Measurements from ENCODE around the gene UQCC2.

UQCC2 gene

DNA sequence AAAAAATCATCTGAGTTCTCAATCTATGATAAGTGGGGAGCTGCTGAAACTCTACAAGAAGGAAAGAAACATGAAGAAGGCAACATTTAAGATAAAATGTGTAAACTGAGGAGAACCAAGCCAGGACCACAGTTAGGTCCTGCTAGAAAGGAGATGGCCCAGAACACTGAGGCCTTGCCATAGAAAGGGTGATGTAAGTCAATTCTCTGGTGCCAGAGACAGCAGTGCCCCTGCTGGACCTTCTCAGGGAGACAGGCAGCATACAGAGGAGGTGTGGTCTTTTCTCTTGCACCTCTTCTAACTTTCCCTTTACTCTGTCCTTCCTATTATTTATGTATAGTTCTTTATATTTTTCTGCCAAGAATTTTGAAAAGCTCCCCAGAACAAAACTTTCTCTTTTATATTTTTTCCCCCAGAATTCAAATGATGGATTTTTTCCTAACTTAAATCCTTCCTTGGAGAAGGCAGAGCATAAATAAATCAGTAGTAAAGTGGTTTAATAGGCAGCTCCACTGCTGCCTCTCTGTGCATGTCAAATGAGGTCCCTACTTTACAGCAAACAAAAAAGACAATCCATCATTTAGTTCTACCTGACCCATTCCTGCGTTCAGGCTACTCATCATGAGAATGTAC lies 9.0 kb downstream of the UQCC2 start:
- peak in 1 of 2 experiments; percentile 44 for DNase-seq (ENCODE audit: low read depth in 1 of 2, low spot score in 1 of 2)
- Histone ChIP-seq H3K27me3 (ENCODE audit: insufficient read depth, poor library complexity, severe bottlenecking) (no peaks in the 10 kb centered on the region), H3K4me3 (replicated peaks; ENCODE audit: insufficient read depth, low read length) (no peak overlapping the region), H3K27ac (replicated peaks) (no peak overlapping the region)
- no peak for TF ChIP-seq SPI1 (IDR thresholded peaks at IDR 0.05; ENCODE audit: borderline replicate concordance, low read depth)
- TF ChIP-seq, protein P1, sequence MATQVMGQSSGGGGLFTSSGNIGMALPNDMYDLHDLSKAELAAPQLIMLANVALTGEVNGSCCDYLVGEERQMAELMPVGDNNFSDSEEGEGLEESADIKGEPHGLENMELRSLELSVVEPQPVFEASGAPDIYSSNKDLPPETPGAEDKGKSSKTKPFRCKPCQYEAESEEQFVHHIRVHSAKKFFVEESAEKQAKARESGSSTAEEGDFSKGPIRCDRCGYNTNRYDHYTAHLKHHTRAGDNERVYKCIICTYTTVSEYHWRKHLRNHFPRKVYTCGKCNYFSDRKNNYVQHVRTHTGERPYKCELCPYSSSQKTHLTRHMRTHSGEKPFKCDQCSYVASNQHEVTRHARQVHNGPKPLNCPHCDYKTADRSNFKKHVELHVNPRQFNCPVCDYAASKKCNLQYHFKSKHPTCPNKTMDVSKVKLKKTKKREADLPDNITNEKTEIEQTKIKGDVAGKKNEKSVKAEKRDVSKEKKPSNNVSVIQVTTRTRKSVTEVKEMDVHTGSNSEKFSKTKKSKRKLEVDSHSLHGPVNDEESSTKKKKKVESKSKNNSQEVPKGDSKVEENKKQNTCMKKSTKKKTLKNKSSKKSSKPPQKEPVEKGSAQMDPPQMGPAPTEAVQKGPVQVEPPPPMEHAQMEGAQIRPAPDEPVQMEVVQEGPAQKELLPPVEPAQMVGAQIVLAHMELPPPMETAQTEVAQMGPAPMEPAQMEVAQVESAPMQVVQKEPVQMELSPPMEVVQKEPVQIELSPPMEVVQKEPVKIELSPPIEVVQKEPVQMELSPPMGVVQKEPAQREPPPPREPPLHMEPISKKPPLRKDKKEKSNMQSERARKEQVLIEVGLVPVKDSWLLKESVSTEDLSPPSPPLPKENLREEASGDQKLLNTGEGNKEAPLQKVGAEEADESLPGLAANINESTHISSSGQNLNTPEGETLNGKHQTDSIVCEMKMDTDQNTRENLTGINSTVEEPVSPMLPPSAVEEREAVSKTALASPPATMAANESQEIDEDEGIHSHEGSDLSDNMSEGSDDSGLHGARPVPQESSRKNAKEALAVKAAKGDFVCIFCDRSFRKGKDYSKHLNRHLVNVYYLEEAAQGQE (IDR thresholded peaks at IDR 0.05; ENCODE audit: insufficient replicate concordance, low read depth): no peak
- TF ChIP-seq GABPA (IDR thresholded peaks at IDR 0.05; ENCODE audit: low read depth): no peak
- TF ChIP-seq, protein P2, sequence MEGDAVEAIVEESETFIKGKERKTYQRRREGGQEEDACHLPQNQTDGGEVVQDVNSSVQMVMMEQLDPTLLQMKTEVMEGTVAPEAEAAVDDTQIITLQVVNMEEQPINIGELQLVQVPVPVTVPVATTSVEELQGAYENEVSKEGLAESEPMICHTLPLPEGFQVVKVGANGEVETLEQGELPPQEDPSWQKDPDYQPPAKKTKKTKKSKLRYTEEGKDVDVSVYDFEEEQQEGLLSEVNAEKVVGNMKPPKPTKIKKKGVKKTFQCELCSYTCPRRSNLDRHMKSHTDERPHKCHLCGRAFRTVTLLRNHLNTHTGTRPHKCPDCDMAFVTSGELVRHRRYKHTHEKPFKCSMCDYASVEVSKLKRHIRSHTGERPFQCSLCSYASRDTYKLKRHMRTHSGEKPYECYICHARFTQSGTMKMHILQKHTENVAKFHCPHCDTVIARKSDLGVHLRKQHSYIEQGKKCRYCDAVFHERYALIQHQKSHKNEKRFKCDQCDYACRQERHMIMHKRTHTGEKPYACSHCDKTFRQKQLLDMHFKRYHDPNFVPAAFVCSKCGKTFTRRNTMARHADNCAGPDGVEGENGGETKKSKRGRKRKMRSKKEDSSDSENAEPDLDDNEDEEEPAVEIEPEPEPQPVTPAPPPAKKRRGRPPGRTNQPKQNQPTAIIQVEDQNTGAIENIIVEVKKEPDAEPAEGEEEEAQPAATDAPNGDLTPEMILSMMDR (IDR thresholded peaks at IDR 0.05; ENCODE audit: insufficient read depth, low read length): peak; percentile 31
- TF ChIP-seq POLR2AphosphoS5 (IDR thresholded peaks at IDR 0.05; ENCODE audit: low read depth): no peak

DNA sequence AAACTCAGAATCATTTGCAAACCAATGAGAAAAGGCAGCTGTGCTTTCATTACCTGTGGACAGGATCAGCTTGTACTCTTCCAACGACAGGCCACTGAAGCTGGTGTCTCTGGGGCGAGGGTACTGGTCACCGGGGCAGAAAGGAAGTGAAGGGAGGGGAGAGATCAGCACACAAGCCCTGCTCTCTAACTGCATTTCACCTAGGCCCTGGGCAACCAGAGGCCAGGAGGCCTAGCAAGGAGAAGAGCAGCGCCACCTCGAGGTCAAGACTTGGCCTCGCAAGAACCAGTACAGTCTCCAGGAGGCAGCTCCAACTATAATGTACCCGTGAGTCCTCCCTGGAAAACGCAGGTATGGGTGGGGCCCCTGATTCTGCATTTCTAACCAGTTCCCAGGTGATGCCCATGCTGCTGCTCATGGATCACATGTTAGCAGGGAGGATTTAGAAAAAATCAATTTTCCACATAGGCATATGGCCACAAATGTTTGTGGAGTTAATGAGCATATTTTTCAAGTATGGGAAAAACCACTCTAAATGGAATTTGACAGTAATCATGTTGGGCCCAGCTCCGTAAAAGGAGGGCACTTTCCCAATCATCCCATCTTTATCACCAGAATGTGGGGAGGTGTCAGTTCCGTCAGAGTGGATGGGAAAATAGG lies 11.0 kb downstream of the UQCC2 start:
- no peak overlapping the region for H3K27ac ChIP-seq (replicated peaks)
- no peak for TF ChIP-seq GABPA (IDR thresholded peaks at IDR 0.05; ENCODE audit: low read depth)
- TF ChIP-seq, protein P2 (IDR thresholded peaks at IDR 0.05; ENCODE audit: insufficient read depth, low read length): peak; percentile 57
- TF ChIP-seq, protein P1 (IDR thresholded peaks at IDR 0.05; ENCODE audit: insufficient replicate concordance, low read depth): no peak
- DNase-seq (ENCODE audit: low read depth in 1 of 2, low spot score in 1 of 2): peak in 1 of 2 experiments; percentile 67

DNA sequence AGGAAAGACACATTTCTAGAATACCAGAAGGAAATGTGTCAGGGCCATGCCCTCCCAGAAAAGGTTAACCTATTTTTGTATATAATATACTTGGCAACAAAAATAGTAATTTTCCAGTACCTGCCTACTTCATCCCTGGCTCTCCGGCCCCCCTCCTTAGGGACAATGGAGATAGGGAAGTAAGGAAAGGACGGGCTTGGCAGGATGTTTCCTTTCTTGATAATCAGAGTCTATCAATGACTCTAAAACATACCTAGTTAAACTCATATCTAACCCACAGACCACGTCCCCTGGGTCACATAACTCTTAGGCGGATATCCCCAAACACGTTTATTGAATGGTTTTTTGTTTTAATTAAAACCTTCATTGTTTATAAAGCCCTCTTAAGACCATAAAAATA lies 11.8 kb downstream of the UQCC2 start:
- no peak for DNase-seq (ENCODE audit: low read depth in 1 of 2, low spot score in 1 of 2)
- no peak overlapping the region for H3K4me3 ChIP-seq (replicated peaks; ENCODE audit: insufficient read depth, low read length)
- no peak for TF ChIP-seq SPI1 (IDR thresholded peaks at IDR 0.05; ENCODE audit: borderline replicate concordance, low read depth)
- TF ChIP-seq, protein P1 (IDR thresholded peaks at IDR 0.05; ENCODE audit: insufficient replicate concordance, low read depth): no peak
- no peak for TF ChIP-seq POLR2AphosphoS5 (IDR thresholded peaks at IDR 0.05; ENCODE audit: low read depth)
- TF ChIP-seq, protein P2 (IDR thresholded peaks at IDR 0.05; ENCODE audit: insufficient read depth, low read length): no peak
- no peak overlapping the region for H3K27ac ChIP-seq (replicated peaks)
- H3K27me3 ChIP-seq (ENCODE audit: insufficient read depth, poor library complexity, severe bottlenecking): no peaks in the 10 kb centered on the region

More for the DNA sequence above, 11.0 kb downstream of the UQCC2 start:
- H3K4me3 ChIP-seq (replicated peaks; ENCODE audit: insufficient read depth, low read length): no peak overlapping the region
- H3K27me3 ChIP-seq (ENCODE audit: insufficient read depth, poor library complexity, severe bottlenecking): no peaks in the 10 kb centered on the region

Measured in HL-60 (cell line).